Esophagus squamous epithelium (tissue), 5 donors: ENCODE results near the gene NKX2-8. TPM values are rescaled to one million over a fixed set of nuclear protein-coding genes. Genes with fewer than 3 reads are reported as not detected.

Source experiments
- DNase-seq: peaks from one replicate; lab custom pipeline; 2025; lab: John Stamatoyannopoulos, UW
- H3K27ac ChIP-seq, 4 donors: fragments of 200-600 bp; sonication (generic); one replicate each; pipeline ENCODE4 v1.5.1; 2016 to 2019; ENCODE audit warnings: mild to moderate bottlenecking in 1 of 4
- H3K27me3 ChIP-seq, 4 donors: fragments of 200-600 bp; sonication (generic); 1 replicate in 3 of 4; 2 replicates in 1 of 4; pipeline versions ENCODE4 v1.5.1 to v1.6.0; 2017 to 2021; ENCODE audit warnings: antibody characterized with exemption in 1 of 4
- H3K36me3 ChIP-seq, 3 donors: fragments of 200-600 bp; sonication (generic); one replicate each; pipeline ENCODE4 v1.5.1; 2016 to 2019
- H3K4me1 ChIP-seq, 3 donors: fragments of 200-600 bp; sonication (generic); one replicate each; pipeline ENCODE4 v1.5.1; 2017 to 2019
- H3K4me3 ChIP-seq, 4 donors: fragments of 200-600 bp; sonication (generic); 1 replicate in 3 of 4; 2 replicates in 1 of 4; pipeline ENCODE4 v1.5.1; 2016 to 2019; ENCODE audit warnings: mild to moderate bottlenecking in 2 of 4, moderate library complexity in 1 of 4
- H3K9me3 ChIP-seq, 3 donors: fragments of 200-600 bp; sonication (generic); one replicate each; pipeline ENCODE4 v1.5.1; 2016 to 2019
- CTCF ChIP-seq, 6 experiments: fragments of 450-650 bp in 4 of 6; fragments of 200-600 bp in 2 of 6; sonication (generic) in 2 of 6; IDR thresholded peaks; one replicate each; pipeline ENCODE4 v1.5.1; 2016 to 2019; ENCODE audit warnings: antibody characterized with exemption in 6 of 6, mild to moderate bottlenecking in 4 of 6, moderate library complexity in 4 of 6
- POLR2A ChIP-seq, 4 donors: fragments of 450-650 bp; IDR thresholded peaks; one replicate each; pipeline ENCODE4 v1.6.1; 2017; ENCODE audit warnings: antibody characterized with exemption in 4 of 4, mild to moderate bottlenecking in 4 of 4, moderate library complexity in 3 of 4
- WGBS, 2 donors: methylation state at CpG; one replicate each; pipeline ENCODE4 v1.1.5; 2018; 5-methylcytosine and 5-hydroxymethylcytosine counted together
- intact Hi-C: fragments of 100-400 bp; cut with DNase I; formaldehyde crosslinking; loops from one replicate; pipeline ENCODE4 v1.15.0; 2022
- total RNA-seq, 4 donors: library from RNA; depleted of rRNA; stranded (reverse); fragments of >200 nt; gene quantifications; one replicate each; pipeline ENCODE4 v1.1.0, GENCODE V29; 2016
- donor health status: DM: yes; HTN: yes; CAD: no.

NKX2-8 gene
- total RNA-seq, 4 donors from 2014 or later = 2.8 to 10.0 (median 4.0) TPM

- intact Hi-C loops = no loop called here
- H3K4me1 ChIP-seq = no peaks in the 10 kb centered on the region
- H3K36me3 ChIP-seq = no peaks in the 10 kb centered on the region
- H3K4me3 ChIP-seq = no peak overlapping the region
- no peak for DNase-seq
- H3K27me3 ChIP-seq = peaks cover 0 to 10% (median 0%) of the 10 kb centered on the region in 4 donors
- 48 to 73% methylated on average over 2 of the region's 2 CpGs for WGBS, 2 donors
- TF ChIP-seq CTCF (IDR thresholded peaks at IDR 0.05) (no peak), POLR2A (IDR thresholded peaks at IDR 0.05) (no peak)
- H3K9me3 ChIP-seq = no peaks in the 10 kb centered on the region
- no peak overlapping the region for H3K27ac ChIP-seq
Observed at GRCh38 chr14:36619853-36620252, 37.4 kb upstream of the NKX2-8 start.

GRCh38 chr14:36619131-36619530 lies 36.7 kb upstream of the NKX2-8 start:
- no peak overlapping the region for H3K4me3 ChIP-seq
- no peaks in the 10 kb centered on the region for H3K4me1 ChIP-seq
- intact Hi-C loops = no loop called here
- DNase-seq = no peak
- H3K36me3 ChIP-seq = no peaks in the 10 kb centered on the region
- H3K27me3 ChIP-seq = peaks cover 0 to 4% (median 0%) of the 10 kb centered on the region in 4 donors
- 66 to 67% methylated on average over 3 of the region's 3 CpGs for WGBS, 2 donors
- H3K9me3 ChIP-seq = no peaks in the 10 kb centered on the region
- TF ChIP-seq CTCF (IDR thresholded peaks at IDR 0.05) = no peak
- TF ChIP-seq POLR2A (IDR thresholded peaks at IDR 0.05) = no peak
- H3K27ac ChIP-seq = no peak overlapping the region

GRCh38 chr14:36618641-36619040 lies 36.2 kb upstream of the NKX2-8 start:
- Histone ChIP-seq H3K27ac (no peak overlapping the region), H3K27me3 (peaks cover 0 to 4% (median 0%) of the 10 kb centered on the region in 4 donors), H3K9me3 (no peaks in the 10 kb centered on the region), H3K36me3 (no peaks in the 10 kb centered on the region), H3K4me3 (no peak overlapping the region), H3K4me1 (no peaks in the 10 kb centered on the region)
- intact Hi-C loops = no loop called here
- TF ChIP-seq CTCF (IDR thresholded peaks at IDR 0.05) (no peak), POLR2A (IDR thresholded peaks at IDR 0.05) (no peak)
- no peak for DNase-seq
- 44 to 62% methylated on average over 2 of the region's 2 CpGs for WGBS, 2 donors

- Histone ChIP-seq H3K4me3 (no peak overlapping the region), H3K27me3 (peaks cover 0 to 4% (median 0%) of the 10 kb centered on the region in 4 donors), H3K9me3 (no peaks in the 10 kb centered on the region), H3K4me1 (no peaks in the 10 kb centered on the region), H3K36me3 (no peaks in the 10 kb centered on the region), H3K27ac (no peak overlapping the region)
- TF ChIP-seq CTCF (IDR thresholded peaks at IDR 0.05) (no peak), POLR2A (IDR thresholded peaks at IDR 0.05) (no peak)
- intact Hi-C loops = no loop called here
- 70 to 76% methylated on average over 3 to 5 of the region's 5 CpGs for WGBS, 2 donors
- no peak for DNase-seq
Observed at GRCh38 chr14:36617824-36618223, 35.4 kb upstream of the NKX2-8 start.

- intact Hi-C loops = loop anchor here (10.0 kb wide), 1 partner anchor 721 kb away; no protein-coding TSS in a partner anchor
- Histone ChIP-seq H3K4me1 (peaks cover 0 to 15% (median 0%) of the 10 kb centered on the region in 3 donors), H3K27ac (no peak overlapping the region), H3K9me3 (no peaks in the 10 kb centered on the region), H3K27me3 (peaks cover 0 to 40% (median 0%) of the 10 kb centered on the region in 4 donors), H3K4me3 (no peak overlapping the region), H3K36me3 (no peaks in the 10 kb centered on the region)
- DNase-seq = no peak
- TF ChIP-seq CTCF (IDR thresholded peaks at IDR 0.05) (no peak), POLR2A (IDR thresholded peaks at IDR 0.05) (no peak)
- 10 to 19% methylated on average over 1 of the region's 1 CpG for WGBS, 2 donors
Observed at GRCh38 chr14:36605506-36605857, 23.1 kb upstream of the NKX2-8 start.
